Activated B cell treated with CpG ODN at 0.5 μM for 24 hours (primary cell): Measurements from ENCODE around the gene ZNF768. TPM values are rescaled to one million over a fixed set of nuclear protein-coding genes. Genes with fewer than 3 reads are reported as not detected.

ENCODE experiments used
- ATAC-seq: fragments of 200-7000 bp; cut with Tn5 transposase; one replicate; pipeline ENCODE4 v1.10.0; 2021; ENCODE audit warnings: low read depth, mild to moderate bottlenecking, moderate library complexity
- CTCF ChIA-PET: fragments of 350-600 bp; sonication (Branson Sonifier 250); formaldehyde crosslinking; loops from one replicate; lab custom pipeline; 2021; ENCODE audit warnings: antibody characterized with exemption; lab: Charles Lee
- POLR2A ChIA-PET: fragments of 350-600 bp; sonication (Branson Sonifier 250); formaldehyde crosslinking; loops from one replicate; lab custom pipeline; 2021; ENCODE audit warnings: antibody characterized with exemption; lab: Charles Lee
- DNase-seq: peaks from one replicate; pipeline ENCODE4 v3.0.0; 2022
- H3K27ac Mint-ChIP-seq: one replicate; pipeline ENCODE4 v1.8.0; 2020; ENCODE audit warnings: mixed read lengths
- H3K27me3 Mint-ChIP-seq: one replicate; pipeline ENCODE4 v1.8.0; 2021; ENCODE audit warnings: mixed read lengths
- H3K36me3 Mint-ChIP-seq: one replicate; pipeline ENCODE4 v1.8.0; 2021; ENCODE audit warnings: low read depth, mixed read lengths
- H3K4me1 Mint-ChIP-seq: one replicate; pipeline ENCODE4 v1.8.0; 2021; ENCODE audit warnings: mixed read lengths
- H3K4me3 Mint-ChIP-seq: one replicate; pipeline ENCODE4 v1.8.0; 2020; ENCODE audit warnings: mild to moderate bottlenecking, mixed read lengths
- H3K9me3 Mint-ChIP-seq: one replicate; pipeline ENCODE4 v1.8.0; 2020; ENCODE audit warnings: mixed read lengths
- CTCF ChIP-seq: fragments of 200-600 bp; IDR thresholded peaks from one replicate; pipeline ENCODE4 v1.8.0; 2022; ENCODE audit warnings: antibody characterized with exemption, mild to moderate bottlenecking
- intact Hi-C: fragments of 100-400 bp; cut with micrococcal nuclease; formaldehyde crosslinking; loops from one replicate; pipeline ENCODE4 v1.15.1; 2024
- total RNA-seq: library from RNA; stranded (reverse); gene quantifications from 2 replicates; pipeline ENCODE4 v1.2.3, GENCODE V29; 2022

Gene ZNF768
- total RNA-seq, 1 donor from 2014 or later, result 30.7 TPM

GRCh38 chr16:30559690-30560089 is 33.3 kb upstream of the ZNF768 start:
- peak overlapping the region; percentile 74 for H3K27ac Mint-ChIP-seq
- TF ChIP-seq CTCF, result no peak
- peaks cover 36% of the 10 kb centered on the region for H3K4me1 Mint-ChIP-seq
- no peak overlapping the region for H3K4me3 Mint-ChIP-seq
- intact Hi-C loops, result loop anchor here (2.0 to 10.0 kb wide), 2 partner anchors 33 to 365 kb away; partner anchors contain the start of genes FBXL19 and ZNF768
- H3K9me3 Mint-ChIP-seq, result no peaks in the 10 kb centered on the region
- no peak for ATAC-seq
- peaks cover 16% of the 10 kb centered on the region for H3K36me3 Mint-ChIP-seq
- H3K27me3 Mint-ChIP-seq, result no peaks in the 10 kb centered on the region
- CTCF ChIA-PET, result interaction anchor here (1.6 kb wide), 1 partner anchor 12 kb away, joined by 4 read pairs; the partner anchor contains the start of gene ZNF688
- no peak for DNase-seq
- POLR2A ChIA-PET, result interaction anchor here (3.6 to 6.3 kb wide), 3 partner anchors 12 to 32 kb away, joined by 42 to 152 read pairs (median 135); partner anchors contain the start of genes ZNF688, ZNF747 and ZNF768

- DNase-seq (no peak), ATAC-seq (no peak)
- intact Hi-C loops, result loop anchor here (1.0 to 10.0 kb wide), 10 partner anchors 13 to 366 kb away; partner anchors contain the start of genes DCTPP1, FBRS, FBXL19 and PRR14
- peak overlapping the region; percentile 83 for H3K4me3 Mint-ChIP-seq
- H3K27ac Mint-ChIP-seq, result peak overlapping the region; percentile 84
- TF ChIP-seq CTCF, result no peak
- CTCF ChIA-PET, result interaction anchor here (0.9 to 2.5 kb wide), 4 partner anchors 13 to 70 kb away, joined by 3 to 16 read pairs (median 8); partner anchors contain the start of genes ZNF688 and ZNF747
- H3K27me3 Mint-ChIP-seq, result no peaks in the 10 kb centered on the region
- H3K36me3 Mint-ChIP-seq, result peaks cover 23% of the 10 kb centered on the region
- H3K4me1 Mint-ChIP-seq, result peaks cover 37% of the 10 kb centered on the region
- POLR2A ChIA-PET, result interaction anchor here (0.6 to 6.3 kb wide), 31 partner anchors 9 to 493 kb away, joined by 3 to 152 read pairs (median 6); partner anchors contain the start of genes ALDOA, DCTPP1, FBRS and ITGAL
- H3K9me3 Mint-ChIP-seq, result no peaks in the 10 kb centered on the region
These were observed 32.5 kb upstream of the ZNF768 start for GRCh38 chr16:30558789-30559377.

GRCh38 chr16:30557957-30558788 is 31.8 kb upstream of the ZNF768 start, which contains the start of gene ZNF764:
Gene ZNF764, minus strand, starts transcription at chr16:30558374. Its CDS starts 192 bp downstream, at chr16:30558182.
- ChIA-PET POLR2A (interaction anchor here (0.5 to 6.3 kb wide), 40 partner anchors 10 to 492 kb away, joined by 3 to 152 read pairs (median 6); partner anchors contain the start of genes ALDOA, DCTPP1, FBRS and ITGAL), CTCF (interaction anchor here (0.9 to 2.5 kb wide), 10 partner anchors 13 to 128 kb away, joined by 3 to 16 read pairs (median 4); partner anchors contain the start of genes DCTPP1, PRR14, ZNF688 and ZNF747)
- Mint-ChIP-seq H3K4me3 (peak within 1 kb of the TSS; percentile 83), H3K27me3 (no peaks in the 10 kb centered on the region), H3K27ac (peak within 1 kb of the TSS; percentile 84), H3K36me3 (peaks cover 31% of the 10 kb centered on the region), H3K4me1 (peaks cover 43% of the 10 kb centered on the region), H3K9me3 (no peaks in the 10 kb centered on the region)
- no peak for TF ChIP-seq CTCF
- DNase-seq, result peak; percentile 91
- intact Hi-C loops, result loop anchor here (1.0 to 10.0 kb wide), 10 partner anchors 14 to 367 kb away; partner anchors contain the start of genes DCTPP1, FBRS, FBXL19 and PRR14
- ATAC-seq, result peak; percentile 93

GRCh38 chr16:30557707-30557956 is 31.3 kb upstream of the ZNF768 start:
- Mint-ChIP-seq H3K27ac (peak overlapping the region; percentile 84), H3K36me3 (peaks cover 33% of the 10 kb centered on the region), H3K27me3 (no peaks in the 10 kb centered on the region), H3K4me3 (peak overlapping the region; percentile 83), H3K9me3 (no peaks in the 10 kb centered on the region), H3K4me1 (peaks cover 46% of the 10 kb centered on the region)
- intact Hi-C loops, result loop anchor here (10.0 kb wide), 1 partner anchor 367 kb away; the partner anchor contains the start of gene FBXL19
- ChIA-PET CTCF (interaction anchor here (0.9 to 2.5 kb wide), 8 partner anchors 22 to 128 kb away, joined by 3 to 16 read pairs (median 4); partner anchors contain the start of genes DCTPP1, PRR14 and ZNF747), POLR2A (interaction anchor here (0.5 to 6.3 kb wide), 27 partner anchors 10 to 492 kb away, joined by 3 to 152 read pairs (median 7); partner anchors contain the start of genes ALDOA, DCTPP1, ITGAL and PHKG2)
- no peak for TF ChIP-seq CTCF
- ATAC-seq (no peak), DNase-seq (no peak)
